ENCODE data around the gene DGLUCY. TPM values are rescaled to one million over a fixed set of nuclear protein-coding genes. Genes with fewer than 3 reads are reported as not detected.
A peak's percentile ranks its signal among the peaks of the same experiment; 100 is the strongest.

Gene DGLUCY
- total and polyA plus RNA-seq, 2 of the 13 experiments (the other 11 are each of a cell fraction or from before 2014, with no cell fraction given), result 14.8 to 36.3 TPM

GRCh38 chr14:91149462-91149861 is 35.6 kb downstream of the DGLUCY start (continued):
- TF ChIP-seq, protein P1, sequence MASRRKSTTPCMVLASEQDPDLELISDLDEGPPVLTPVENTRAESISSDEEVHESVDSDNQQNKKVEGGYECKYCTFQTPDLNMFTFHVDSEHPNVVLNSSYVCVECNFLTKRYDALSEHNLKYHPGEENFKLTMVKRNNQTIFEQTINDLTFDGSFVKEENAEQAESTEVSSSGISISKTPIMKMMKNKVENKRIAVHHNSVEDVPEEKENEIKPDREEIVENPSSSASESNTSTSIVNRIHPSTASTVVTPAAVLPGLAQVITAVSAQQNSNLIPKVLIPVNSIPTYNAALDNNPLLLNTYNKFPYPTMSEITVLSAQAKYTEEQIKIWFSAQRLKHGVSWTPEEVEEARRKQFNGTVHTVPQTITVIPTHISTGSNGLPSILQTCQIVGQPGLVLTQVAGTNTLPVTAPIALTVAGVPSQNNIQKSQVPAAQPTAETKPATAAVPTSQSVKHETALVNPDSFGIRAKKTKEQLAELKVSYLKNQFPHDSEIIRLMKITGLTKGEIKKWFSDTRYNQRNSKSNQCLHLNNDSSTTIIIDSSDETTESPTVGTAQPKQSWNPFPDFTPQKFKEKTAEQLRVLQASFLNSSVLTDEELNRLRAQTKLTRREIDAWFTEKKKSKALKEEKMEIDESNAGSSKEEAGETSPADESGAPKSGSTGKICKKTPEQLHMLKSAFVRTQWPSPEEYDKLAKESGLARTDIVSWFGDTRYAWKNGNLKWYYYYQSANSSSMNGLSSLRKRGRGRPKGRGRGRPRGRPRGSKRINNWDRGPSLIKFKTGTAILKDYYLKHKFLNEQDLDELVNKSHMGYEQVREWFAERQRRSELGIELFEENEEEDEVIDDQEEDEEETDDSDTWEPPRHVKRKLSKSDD (CRISPR knock-in tag; IDR thresholded peaks at IDR 0.05; ENCODE audit: low read depth), result no peak
- TF ChIP-seq, protein P2, sequence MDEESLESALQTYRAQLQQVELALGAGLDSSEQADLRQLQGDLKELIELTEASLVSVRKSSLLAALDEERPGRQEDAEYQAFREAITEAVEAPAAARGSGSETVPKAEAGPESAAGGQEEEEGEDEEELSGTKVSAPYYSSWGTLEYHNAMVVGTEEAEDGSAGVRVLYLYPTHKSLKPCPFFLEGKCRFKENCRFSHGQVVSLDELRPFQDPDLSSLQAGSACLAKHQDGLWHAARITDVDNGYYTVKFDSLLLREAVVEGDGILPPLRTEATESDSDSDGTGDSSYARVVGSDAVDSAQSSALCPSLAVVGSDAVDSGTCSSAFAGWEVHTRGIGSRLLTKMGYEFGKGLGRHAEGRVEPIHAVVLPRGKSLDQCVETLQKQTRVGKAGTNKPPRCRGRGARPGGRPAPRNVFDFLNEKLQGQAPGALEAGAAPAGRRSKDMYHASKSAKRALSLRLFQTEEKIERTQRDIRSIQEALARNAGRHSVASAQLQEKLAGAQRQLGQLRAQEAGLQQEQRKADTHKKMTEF (CRISPR knock-in tag; IDR thresholded peaks at IDR 0.05), result peak; percentile 50; the same call in 1 of the 2 replicates
- TF ChIP-seq FOXJ3 (CRISPR knock-in tag; IDR thresholded peaks at IDR 0.05; ENCODE audit: borderline replicate concordance) (peak; percentile 58; the same call in 1 of the 2 replicates), GMEB2 (CRISPR knock-in tag; IDR thresholded peaks at IDR 0.05; ENCODE audit: low read depth) (no peak), YY1 (IDR thresholded peaks at IDR 0.05; ENCODE audit: insufficient read depth, insufficient replicate concordance, low read depth, low read length) (no peak), PAX8 (CRISPR knock-in tag; IDR thresholded peaks at IDR 0.05; ENCODE audit: borderline replicate concordance) (no peak), TCF7 (IDR thresholded peaks at IDR 0.05; ENCODE audit: low read depth) (0 out of 2 replicates have a peak, but pooled peaks have one; percentile 26), TEAD3 (CRISPR knock-in tag; optimal IDR thresholded peaks at IDR 0.05; ENCODE audit: borderline replicate concordance) (peak; percentile 53), CEBPG (CRISPR knock-in tag; IDR thresholded peaks at IDR 0.05) (peak; percentile 17; the same call in 1 of the 2 replicates), ARID5B (CRISPR knock-in tag; IDR thresholded peaks at IDR 0.05) (peak; percentile 84), ZNF12 (CRISPR knock-in tag; IDR thresholded peaks at IDR 0.05) (0 out of 2 replicates have a peak, but pooled peaks have one; percentile 16), ZNF431 (CRISPR knock-in tag; IDR thresholded peaks at IDR 0.05; ENCODE audit: borderline replicate concordance, low read depth) (0 out of 2 replicates have a peak, but pooled peaks have one; percentile 28), CCDC6 (CRISPR knock-in tag; IDR thresholded peaks at IDR 0.05) (no peak), KDM6A (CRISPR knock-in tag; IDR thresholded peaks at IDR 0.05; ENCODE audit: low read depth) (0 out of 2 replicates have a peak, but pooled peaks have one; percentile 45), NFE2L2 (IDR thresholded peaks at IDR 0.05; ENCODE audit: low read length) (peak; percentile 99)
- TF ChIP-seq, protein P3, sequence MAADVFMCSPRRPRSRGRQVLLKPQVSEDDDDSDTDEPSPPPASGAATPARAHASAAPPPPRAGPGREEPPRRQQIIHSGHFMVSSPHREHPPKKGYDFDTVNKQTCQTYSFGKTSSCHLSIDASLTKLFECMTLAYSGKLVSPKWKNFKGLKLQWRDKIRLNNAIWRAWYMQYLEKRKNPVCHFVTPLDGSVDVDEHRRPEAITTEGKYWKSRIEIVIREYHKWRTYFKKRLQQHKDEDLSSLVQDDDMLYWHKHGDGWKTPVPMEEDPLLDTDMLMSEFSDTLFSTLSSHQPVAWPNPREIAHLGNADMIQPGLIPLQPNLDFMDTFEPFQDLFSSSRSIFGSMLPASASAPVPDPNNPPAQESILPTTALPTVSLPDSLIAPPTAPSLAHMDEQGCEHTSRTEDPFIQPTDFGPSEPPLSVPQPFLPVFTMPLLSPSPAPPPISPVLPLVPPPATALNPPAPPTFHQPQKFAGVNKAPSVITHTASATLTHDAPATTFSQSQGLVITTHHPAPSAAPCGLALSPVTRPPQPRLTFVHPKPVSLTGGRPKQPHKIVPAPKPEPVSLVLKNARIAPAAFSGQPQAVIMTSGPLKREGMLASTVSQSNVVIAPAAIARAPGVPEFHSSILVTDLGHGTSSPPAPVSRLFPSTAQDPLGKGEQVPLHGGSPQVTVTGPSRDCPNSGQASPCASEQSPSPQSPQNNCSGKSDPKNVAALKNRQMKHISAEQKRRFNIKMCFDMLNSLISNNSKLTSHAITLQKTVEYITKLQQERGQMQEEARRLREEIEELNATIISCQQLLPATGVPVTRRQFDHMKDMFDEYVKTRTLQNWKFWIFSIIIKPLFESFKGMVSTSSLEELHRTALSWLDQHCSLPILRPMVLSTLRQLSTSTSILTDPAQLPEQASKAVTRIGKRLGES (CRISPR knock-in tag; IDR thresholded peaks at IDR 0.05; ENCODE audit: borderline replicate concordance), result no peak

Data from HepG2 (cell line).